K562 (cell line): ENCODE data around the gene ZSWIM4. TPM values are rescaled to one million over a fixed set of nuclear protein-coding genes. Genes with fewer than 3 reads are reported as not detected.

ENCODE experiments used
- CBX1 ChIP-seq: sonication (generic); IDR thresholded peaks from 2 replicates; pipeline ENCODE4 v1.6.1; 2016; ENCODE audit warnings: antibody characterized with exemption, low read depth, mild to moderate bottlenecking
- CCAR2 ChIP-seq: fragments of 200-400 bp; formaldehyde crosslinking; IDR thresholded peaks from 2 replicates; pipeline ENCODE4 v1.6.1; 2017; ENCODE audit warnings: mild to moderate bottlenecking, low read depth, low read length
- DACH1 ChIP-seq: fragments of 450-650 bp; IDR thresholded peaks from 2 replicates; pipeline ENCODE4 v1.6.1; 2018; ENCODE audit not compliant: partially characterized antibody
- DPF2 ChIP-seq: fragments of 450-650 bp; IDR thresholded peaks from 2 replicates; pipeline ENCODE4 v1.6.1; 2016
- EP400 ChIP-seq: fragments of 450-650 bp; IDR thresholded peaks from 2 replicates; pipeline ENCODE4 v1.6.1; 2017; ENCODE audit warnings: antibody characterized with exemption, mild to moderate bottlenecking, moderate library complexity
- HMGN3 ChIP-seq: IDR thresholded peaks from 2 replicates; pipeline ENCODE4 v1.6.1; 2011; ENCODE audit warnings: borderline replicate concordance, low read depth, mild to moderate bottlenecking, mixed read lengths, low read length; ENCODE audit not compliant: insufficient read length; ENCODE audit errors: extremely low read depth
- KDM5B ChIP-seq: fragments of 200-600 bp; sonication (generic); IDR thresholded peaks from 2 replicates; pipeline ENCODE4 v1.6.1; 2012; ENCODE audit warnings: low read depth, mild to moderate bottlenecking, moderate library complexity, low read length, control low read depth, inconsistent platforms; ENCODE audit not compliant: insufficient replicate concordance
- MTA1 ChIP-seq: fragments of 450-650 bp; IDR thresholded peaks from 2 replicates; pipeline ENCODE4 v1.6.1; 2017; ENCODE audit warnings: borderline replicate concordance
- NBN ChIP-seq: fragments of 450-650 bp; IDR thresholded peaks from 2 replicates; pipeline ENCODE4 v1.6.1; 2016; ENCODE audit warnings: low read depth, mild to moderate bottlenecking
- NFE2 ChIP-seq: IDR thresholded peaks from 2 replicates; pipeline ENCODE4 v1.6.1; 2014; ENCODE audit warnings: antibody characterized with exemption, low read depth
- NFIC ChIP-seq: fragments of 450-650 bp; IDR thresholded peaks from 2 replicates; pipeline ENCODE4 v1.6.1; 2017; ENCODE audit warnings: mild to moderate bottlenecking, inconsistent platforms
- PML ChIP-seq: IDR thresholded peaks from 2 replicates; pipeline ENCODE4 v1.6.1; 2012; ENCODE audit warnings: low read length, inconsistent platforms
- RAD51 ChIP-seq: fragments of 450-650 bp; IDR thresholded peaks from 2 replicates; pipeline ENCODE4 v1.7.1; 2016; ENCODE audit warnings: low read depth, mild to moderate bottlenecking, borderline replicate concordance
- RB1 ChIP-seq: fragments of 450-650 bp; IDR thresholded peaks from 2 replicates; pipeline ENCODE4 v1.6.1; 2017; ENCODE audit warnings: low read depth, mild to moderate bottlenecking
- SP1 ChIP-seq: sonication (generic); formaldehyde crosslinking; IDR thresholded peaks from 2 replicates; pipeline ENCODE4 v1.8.1; 2022; ENCODE audit warnings: mild to moderate bottlenecking, missing genetic modification reagents
- THRAP3 ChIP-seq: fragments of 450-650 bp; IDR thresholded peaks from 2 replicates; pipeline ENCODE4 v1.6.1; 2016; ENCODE audit warnings: mild to moderate bottlenecking, inconsistent platforms, borderline replicate concordance
- TOE1 ChIP-seq, 2 experiments: fragments of 450-650 bp in 1 of 2; sonication (generic) in 1 of 2; formaldehyde crosslinking in 1 of 2; IDR thresholded peaks; 2 replicates each; pipeline versions ENCODE4 v1.7.1 to v1.8.0; 2016 to 2022; ENCODE audit warnings: borderline replicate concordance in 2 of 2, mild to moderate bottlenecking in 2 of 2, antibody characterized with exemption in 1 of 2, inconsistent platforms in 1 of 2, low read depth in 1 of 2, missing genetic modification reagents in 1 of 2, moderate library complexity in 1 of 2
- TRIM24 ChIP-seq, 2 experiments: fragments of 450-650 bp; IDR thresholded peaks; 2 replicates each; pipeline ENCODE4 v1.6.1; 2016
- XRCC5 ChIP-seq: fragments of 200-400 bp; formaldehyde crosslinking; IDR thresholded peaks from 2 replicates; pipeline ENCODE4 v1.6.1; 2017; ENCODE audit warnings: low read depth, mild to moderate bottlenecking, low read length
- YBX1 ChIP-seq: fragments of 450-650 bp; IDR thresholded peaks from 2 replicates; pipeline ENCODE4 v1.7.1; 2016; ENCODE audit warnings: mild to moderate bottlenecking
- ZBED1 ChIP-seq: IDR thresholded peaks from 2 replicates; pipeline ENCODE4 v1.6.1; 2014
- ZBTB33 ChIP-seq: sonication (generic); formaldehyde crosslinking; IDR thresholded peaks from 2 replicates; pipeline ENCODE4 v1.8.1; 2023; ENCODE audit warnings: mild to moderate bottlenecking, missing genetic modification reagents
- ZBTB9 ChIP-seq: fragments of 450-650 bp; formaldehyde crosslinking; IDR thresholded peaks from 2 replicates; pipeline ENCODE4 v1.4.0; 2020; ENCODE audit warnings: mild to moderate bottlenecking, moderate library complexity
- ZKSCAN1 ChIP-seq: fragments of 150-350 bp; IDR thresholded peaks from 2 replicates; pipeline ENCODE4 v1.6.1; 2016; ENCODE audit warnings: low read depth, low read length
- ZNF140 ChIP-seq: fragments of 250-450 bp; sonication (Bioruptor Pico); IDR thresholded peaks from 2 replicates; pipeline ENCODE4 v1.8.0; 2021; ENCODE audit warnings: moderate library complexity, mild to moderate bottlenecking, inconsistent platforms
- polyA plus RNA-seq, 8 experiments: library from polyadenylated mRNA; depleted of rRNA in 4 of 8; stranded (reverse) in 5 of 8; unstranded in 3 of 8; fragments of >200 nt; fragmentation: Nextera tagmentation in 2 of 8; fragmentation: Illumina TruSeq in 1 of 8; extraction: Ambion mirVana in 2 of 8; extraction: Trizol in 1 of 8; gene quantifications; 2 replicates each; pipeline versions ENCODE4 v1.2.1 to v1.2.3, GENCODE V29; 2011 to 2014; ENCODE audit warnings: inconsistent platforms in 1 of 8, missing spikeins in 1 of 8
- total RNA-seq, 7 experiments: library from RNA; depleted of rRNA in 6 of 7; stranded (reverse); fragments of >200 nt in 6 of 7; fragmentation: Illumina TruSeq in 2 of 7; extraction: Trizol in 2 of 7; gene quantifications; 2 replicates each; pipeline versions ENCODE4 v1.2.1 to v1.2.3, GENCODE V29; 2011 to 2021; ENCODE audit warnings: low replicate concordance in 1 of 7

The ZSWIM4 gene
- total and polyA plus RNA-seq, 9 of the 15 experiments (the other 6 are each of a cell fraction or from before 2014, with no cell fraction given): 0.25 to 3.7 (median 0.79) TPM; not detected in 2

- TF ChIP-seq ZBTB9 (CRISPR knock-in tag) (no peak), ZKSCAN1 (0 out of 2 replicates have a peak, but pooled peaks have one; percentile 36), DACH1 (no peak), ZBED1 (no peak), KDM5B (peak; percentile 53), ZBTB33 (CRISPR knock-in tag) (no peak), CCAR2 (no peak), SP1 (CRISPR knock-in tag) (peak; percentile 77), DPF2 (no peak), XRCC5 (0 out of 2 replicates have a peak, but pooled peaks have one; percentile 58), NFE2 (no peak), NFIC (peak; percentile 46), ZNF140 (CRISPR knock-in tag) (no peak), YBX1 (no peak), THRAP3 (no peak), RB1 (peak; percentile 26; the same call in 1 of the 2 replicates), NBN (peak; percentile 29; the same call in 1 of the 2 replicates), EP400 (peak; percentile 43; the same call in 1 of the 2 replicates), RAD51 (peak; percentile 40), TRIM24 (IDR thresholded peaks at IDR 0.05) (no peak), MTA1 (peak; percentile 54; the same call in 1 of the 2 replicates), PML (no peak), HMGN3 (peak; percentile 38), TOE1 (IDR thresholded peaks at IDR 0.05; ENCODE audit: borderline replicate concordance) (0 out of 2 replicates have a peak, but pooled peaks have one; percentile 36), TOE1 (CRISPR knock-in tag; IDR thresholded peaks at IDR 0.05; ENCODE audit: borderline replicate concordance, low read depth) (no peak), CBX1 (no peak)
Measured at GRCh38 chr19:13872695-13873389, 77.6 kb downstream of the ZSWIM4 start (continued).
